Type B pancreatic cell (in vitro differentiated cells): ENCODE results near the gene NPAS3. TPM values are rescaled to one million over a fixed set of nuclear protein-coding genes. Genes with fewer than 3 reads are reported as not detected.

Source experiments
- DNase-seq: peaks from one replicate; pipeline ENCODE4 v3.0.0; 2021; ENCODE audit warnings: mixed read lengths; ENCODE audit not compliant: unreplicated experiment; ENCODE audit errors: extremely low spot score
- H3K27ac Mint-ChIP-seq: 2 replicates; pipeline ENCODE4 v1.8.0; 2021; ENCODE audit warnings: mild to moderate bottlenecking, mixed read lengths
- H3K27me3 Mint-ChIP-seq: 2 replicates; pipeline ENCODE4 v1.8.0; 2021; ENCODE audit warnings: mixed read lengths
- H3K36me3 Mint-ChIP-seq: 2 replicates; pipeline ENCODE4 v1.8.0; 2021; ENCODE audit warnings: mixed read lengths
- H3K4me1 Mint-ChIP-seq: one replicate; pipeline ENCODE4 v1.8.0; 2021; ENCODE audit warnings: mixed read lengths; ENCODE audit not compliant: unreplicated experiment
- H3K4me3 Mint-ChIP-seq: 2 replicates; pipeline ENCODE4 v1.8.0; 2021; ENCODE audit warnings: mild to moderate bottlenecking, mixed read lengths
- H3K9me3 Mint-ChIP-seq: 2 replicates; pipeline ENCODE4 v1.8.0; 2021; ENCODE audit warnings: mixed read lengths
- total RNA-seq: library from RNA; stranded (reverse); gene quantifications from 2 replicates; pipeline ENCODE4 v1.2.1, GENCODE V29; 2021; ENCODE audit warnings: low replicate concordance
- TF ChIP-seq, protein P1 (sequence below): fragments of 200-600 bp; sonication (generic); conservative IDR thresholded peaks from 2 replicates; pipeline ENCODE4 v1.5.0; 2021; ENCODE audit warnings: antibody characterized with exemption, mild to moderate bottlenecking

Gene NPAS3
- total RNA-seq, 1 donor from 2014 or later, result 8.7 TPM

DNA sequence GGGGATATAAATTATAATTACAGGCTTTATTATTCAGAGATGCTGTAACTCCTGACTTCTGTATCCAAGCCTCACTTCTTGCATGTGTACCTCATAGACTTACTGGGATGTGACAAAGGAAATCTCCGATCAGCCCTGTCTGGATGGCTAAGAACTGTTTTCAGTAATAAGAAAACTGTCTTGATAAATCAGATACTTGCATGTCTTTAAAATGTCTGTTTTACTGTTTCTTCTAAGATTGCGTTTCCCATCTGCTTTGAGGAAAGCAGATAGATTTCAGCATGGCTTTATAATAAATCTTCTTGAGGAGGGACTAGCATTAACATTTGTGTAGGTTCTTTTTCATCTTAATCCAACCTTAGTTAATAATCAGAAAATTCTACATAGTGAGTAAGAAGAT lies 616.3 kb downstream of the NPAS3 start:
- Mint-ChIP-seq H3K27ac (no peak overlapping the region), H3K4me3 (no peak overlapping the region), H3K36me3 (no peaks in the 10 kb centered on the region), H3K27me3 (peaks cover 2% of the 10 kb centered on the region), H3K9me3 (no peaks in the 10 kb centered on the region), H3K4me1 (peaks cover 14% of the 10 kb centered on the region)
- DNase-seq, result no peak
- TF ChIP-seq, protein P1, sequence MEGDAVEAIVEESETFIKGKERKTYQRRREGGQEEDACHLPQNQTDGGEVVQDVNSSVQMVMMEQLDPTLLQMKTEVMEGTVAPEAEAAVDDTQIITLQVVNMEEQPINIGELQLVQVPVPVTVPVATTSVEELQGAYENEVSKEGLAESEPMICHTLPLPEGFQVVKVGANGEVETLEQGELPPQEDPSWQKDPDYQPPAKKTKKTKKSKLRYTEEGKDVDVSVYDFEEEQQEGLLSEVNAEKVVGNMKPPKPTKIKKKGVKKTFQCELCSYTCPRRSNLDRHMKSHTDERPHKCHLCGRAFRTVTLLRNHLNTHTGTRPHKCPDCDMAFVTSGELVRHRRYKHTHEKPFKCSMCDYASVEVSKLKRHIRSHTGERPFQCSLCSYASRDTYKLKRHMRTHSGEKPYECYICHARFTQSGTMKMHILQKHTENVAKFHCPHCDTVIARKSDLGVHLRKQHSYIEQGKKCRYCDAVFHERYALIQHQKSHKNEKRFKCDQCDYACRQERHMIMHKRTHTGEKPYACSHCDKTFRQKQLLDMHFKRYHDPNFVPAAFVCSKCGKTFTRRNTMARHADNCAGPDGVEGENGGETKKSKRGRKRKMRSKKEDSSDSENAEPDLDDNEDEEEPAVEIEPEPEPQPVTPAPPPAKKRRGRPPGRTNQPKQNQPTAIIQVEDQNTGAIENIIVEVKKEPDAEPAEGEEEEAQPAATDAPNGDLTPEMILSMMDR, result no peak

DNA sequence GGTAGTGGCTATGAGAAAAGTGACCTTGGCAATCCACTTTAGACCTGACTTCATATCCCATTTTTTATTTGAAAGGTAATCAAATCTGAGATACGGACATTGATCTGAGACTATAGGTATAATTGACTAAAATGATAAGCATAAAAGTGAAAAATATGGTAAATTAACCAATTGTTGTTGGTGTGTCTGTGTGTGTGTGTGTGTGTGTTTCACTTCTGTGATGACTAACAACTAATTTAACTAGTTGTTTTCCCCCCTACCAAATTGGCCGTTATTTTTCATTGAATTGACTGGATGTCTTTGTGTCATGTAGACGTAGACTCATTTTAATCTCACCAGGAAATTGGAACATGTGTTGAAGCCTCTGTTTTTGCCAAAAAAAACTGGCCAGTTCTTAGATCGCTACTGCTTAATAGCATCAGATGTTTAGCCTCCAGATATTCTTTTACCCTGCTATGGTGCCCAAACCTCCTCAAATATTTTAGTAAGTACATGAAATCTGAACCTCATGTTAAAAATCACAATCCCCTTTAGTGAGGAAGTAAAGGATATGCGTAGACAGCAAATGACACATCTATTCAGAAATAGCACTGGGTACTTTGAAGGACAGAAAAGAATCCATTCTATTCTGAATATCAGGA lies 617.2 kb downstream of the NPAS3 start:
- H3K36me3 Mint-ChIP-seq, result no peaks in the 10 kb centered on the region
- H3K27me3 Mint-ChIP-seq, result peaks cover 2% of the 10 kb centered on the region

DNA sequence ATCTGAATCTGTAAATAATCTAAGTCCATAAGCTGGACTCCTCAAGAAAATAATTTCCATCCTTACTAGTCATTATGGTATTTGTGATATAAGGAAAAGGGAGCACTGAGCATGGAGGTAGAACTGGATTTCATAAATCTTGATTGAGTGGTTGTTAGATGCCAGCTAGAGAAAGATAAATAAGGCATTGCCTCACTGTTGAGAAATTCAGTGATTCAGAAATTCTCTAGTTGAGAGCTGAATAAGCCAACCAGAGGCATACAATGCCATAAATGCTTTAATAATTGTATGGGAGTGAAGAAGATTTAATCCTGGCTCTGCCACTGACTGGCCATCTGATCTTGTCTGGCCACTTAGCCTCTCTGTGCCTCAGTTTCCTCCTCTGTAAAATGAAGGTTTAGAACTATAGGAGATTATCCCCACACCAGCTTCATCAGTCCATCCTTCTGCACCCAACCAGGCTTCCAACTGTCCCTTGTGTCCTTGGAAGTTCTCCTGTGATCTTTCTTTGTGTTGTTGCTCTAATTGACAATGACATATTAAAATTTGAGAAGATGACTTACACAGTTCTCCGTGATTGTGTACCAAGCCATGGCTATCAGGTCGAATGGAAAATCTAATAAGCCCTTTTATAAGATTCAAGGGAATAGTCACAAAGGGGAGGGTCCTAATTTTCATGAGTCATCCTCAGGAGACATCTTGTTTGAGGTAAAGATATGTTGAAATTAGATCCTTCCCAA lies 617.9 kb downstream of the NPAS3 start:
- Mint-ChIP-seq H3K4me3 (no peak overlapping the region), H3K4me1 (peaks cover 19% of the 10 kb centered on the region), H3K9me3 (no peaks in the 10 kb centered on the region), H3K36me3 (no peaks in the 10 kb centered on the region), H3K27ac (no peak overlapping the region), H3K27me3 (peaks cover 5% of the 10 kb centered on the region)
- DNase-seq, result no peak
- TF ChIP-seq, protein P1, result no peak

More for the DNA sequence above, 617.2 kb downstream of the NPAS3 start:
- Mint-ChIP-seq H3K4me3 (no peak overlapping the region), H3K4me1 (peaks cover 19% of the 10 kb centered on the region), H3K27ac (no peak overlapping the region), H3K9me3 (no peaks in the 10 kb centered on the region)
- DNase-seq, result no peak
- TF ChIP-seq, protein P1, result no peak

DNA sequence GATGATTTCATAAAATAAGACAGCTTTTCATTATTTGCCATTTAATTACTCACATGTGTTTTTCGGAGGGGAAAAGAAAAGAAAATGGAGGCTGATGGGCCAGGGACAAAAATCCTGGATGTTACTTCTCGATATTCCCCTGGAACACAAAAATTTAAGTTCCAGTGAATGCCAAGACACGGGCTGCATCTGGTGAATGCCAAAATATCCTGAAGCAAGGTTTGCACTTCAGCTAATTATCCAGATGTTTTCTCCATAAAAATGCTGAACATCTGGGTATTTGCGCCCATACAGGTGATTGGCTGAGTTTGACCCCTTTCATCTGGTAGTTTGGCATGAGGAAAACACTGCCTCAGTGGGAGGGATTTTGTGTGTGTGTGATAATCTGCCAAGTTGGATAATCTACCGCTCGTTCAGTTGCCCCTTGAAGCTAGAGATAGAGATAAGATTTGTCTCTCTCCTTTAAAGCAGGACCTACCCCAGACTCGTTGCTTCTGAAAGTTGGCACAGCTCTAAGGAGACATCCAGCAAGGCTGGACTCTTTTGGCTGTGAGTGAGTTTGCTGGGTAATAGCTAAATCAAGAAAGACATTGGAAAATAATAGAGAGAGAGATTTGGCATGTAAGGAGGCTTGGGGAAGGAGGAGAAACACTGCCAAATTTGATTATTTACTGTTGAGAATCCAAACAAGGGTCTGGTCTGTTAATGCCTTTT lies 622.2 kb downstream of the NPAS3 start:
- H3K9me3 Mint-ChIP-seq, result no peaks in the 10 kb centered on the region
- no peak overlapping the region for H3K4me3 Mint-ChIP-seq
- DNase-seq, result no peak
- peaks cover 3% of the 10 kb centered on the region for H3K27me3 Mint-ChIP-seq
- TF ChIP-seq, protein P1, result no peak
- H3K4me1 Mint-ChIP-seq, result peaks cover 28% of the 10 kb centered on the region
- H3K27ac Mint-ChIP-seq, result no peak overlapping the region
- H3K36me3 Mint-ChIP-seq, result no peaks in the 10 kb centered on the region

DNA sequence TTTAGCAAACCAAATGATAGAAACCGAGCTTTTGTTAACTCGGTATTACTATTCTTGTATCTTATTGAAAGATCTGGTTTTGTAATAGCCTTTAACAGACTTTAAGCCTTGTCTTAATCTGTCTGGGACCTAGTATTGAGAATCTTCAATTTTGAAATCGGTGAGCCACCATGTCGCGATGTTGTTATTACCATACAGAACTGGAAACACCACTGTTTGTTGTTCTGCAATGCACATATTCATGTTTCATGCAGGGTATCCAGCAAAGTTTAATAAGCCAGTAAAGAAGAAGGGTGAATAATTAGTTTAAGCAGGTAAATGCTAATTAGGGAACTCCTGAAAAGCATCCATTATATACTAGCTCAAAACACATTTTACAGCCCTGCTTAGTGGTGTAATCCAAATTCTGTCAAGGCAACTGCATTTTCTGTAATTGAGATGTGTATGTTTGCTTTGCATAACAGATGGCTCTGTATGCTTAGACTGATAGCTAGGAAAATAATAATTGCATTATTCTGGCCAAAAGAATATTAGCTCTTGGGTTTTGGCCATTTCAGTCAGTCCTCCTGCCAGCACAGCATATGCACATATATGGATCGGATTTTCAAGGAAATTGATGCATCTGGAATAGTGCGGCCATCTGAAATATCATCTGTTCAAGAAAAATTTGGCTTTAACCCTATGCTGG lies 623.0 kb downstream of the NPAS3 start:
- H3K4me1 Mint-ChIP-seq, result peaks cover 20% of the 10 kb centered on the region
- no peak for DNase-seq
- H3K4me3 Mint-ChIP-seq, result no peak overlapping the region
- TF ChIP-seq, protein P1, result no peak
- no peaks in the 10 kb centered on the region for H3K9me3 Mint-ChIP-seq
- H3K36me3 Mint-ChIP-seq, result no peaks in the 10 kb centered on the region
- peaks cover 3% of the 10 kb centered on the region for H3K27me3 Mint-ChIP-seq
- no peak overlapping the region for H3K27ac Mint-ChIP-seq
